ENCODE data around the gene OGFRL1.

OGFRL1 gene

GRCh38 chr6:71279740-71280139 lies 8.9 kb upstream of the OGFRL1 start:
- H3K27me3 ChIP-seq = no peaks in the 10 kb centered on the region
- H3K36me3 ChIP-seq = no peaks in the 10 kb centered on the region
- no peak for TF ChIP-seq CTCF (IDR thresholded peaks at IDR 0.05; ENCODE audit: low read depth, low read length)
- DNase-seq = no peak
- no peaks in the 10 kb centered on the region; the same call in 1 of the 2 replicates for H3K9me3 ChIP-seq
- no peak overlapping the region for H3K4me3 ChIP-seq (ENCODE audit: low read depth, low read length)
- no peaks in the 10 kb centered on the region for H3K4me1 ChIP-seq

GRCh38 chr6:71280701-71281100 lies 7.9 kb upstream of the OGFRL1 start:
- no peak overlapping the region for H3K4me3 ChIP-seq (ENCODE audit: low read depth, low read length)
- no peaks in the 10 kb centered on the region for H3K36me3 ChIP-seq
- H3K4me1 ChIP-seq = no peaks in the 10 kb centered on the region
- H3K27me3 ChIP-seq = no peaks in the 10 kb centered on the region
- TF ChIP-seq CTCF (IDR thresholded peaks at IDR 0.05; ENCODE audit: low read depth, low read length) = no peak
- DNase-seq = no peak
- no peaks in the 10 kb centered on the region; the same call in 1 of the 2 replicates for H3K9me3 ChIP-seq

DNA sequence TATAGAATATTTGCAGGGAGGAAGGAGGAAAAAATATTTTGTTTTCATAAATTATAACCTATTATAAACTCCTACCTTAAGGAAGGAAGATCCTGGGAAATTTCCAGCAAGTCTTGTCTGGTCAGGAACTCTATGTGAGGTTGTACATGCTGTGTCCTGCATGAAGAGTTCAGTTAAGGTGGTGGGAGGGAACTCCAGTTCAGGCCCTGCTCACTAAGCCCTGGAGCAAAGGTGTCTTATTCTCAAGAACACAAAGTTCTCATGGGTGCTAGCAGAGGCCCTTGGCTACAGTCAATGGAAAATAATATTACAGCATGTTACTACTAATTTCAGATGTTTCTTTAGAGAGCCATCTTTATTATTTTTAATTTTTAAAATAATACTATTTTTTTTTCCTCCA lies 3.8 kb upstream of the OGFRL1 start:
- H3K9me3 ChIP-seq = no peaks in the 10 kb centered on the region; the same call in 1 of the 2 replicates
- H3K4me1 ChIP-seq = no peaks in the 10 kb centered on the region; the same call in 1 of the 2 replicates
- no peak for DNase-seq
- no peaks in the 10 kb centered on the region for H3K36me3 ChIP-seq
- no peak overlapping the region for H3K4me3 ChIP-seq (ENCODE audit: low read depth, low read length)
- no peaks in the 10 kb centered on the region for H3K27me3 ChIP-seq
- TF ChIP-seq CTCF (IDR thresholded peaks at IDR 0.05; ENCODE audit: low read depth, low read length) = no peak

- no peaks in the 10 kb centered on the region for H3K27me3 ChIP-seq
- no peak overlapping the region for H3K4me3 ChIP-seq (ENCODE audit: low read depth, low read length)
- peaks cover 3% of the 10 kb centered on the region; the same call in 1 of the 2 replicates for H3K4me1 ChIP-seq
- H3K36me3 ChIP-seq = no peaks in the 10 kb centered on the region
- no peaks in the 10 kb centered on the region for H3K9me3 ChIP-seq
- no peak for DNase-seq
- no peak for TF ChIP-seq CTCF (IDR thresholded peaks at IDR 0.05; ENCODE audit: low read depth, low read length)
Measured at GRCh38 chr6:71287038-71287437, 1.6 kb upstream of the OGFRL1 start.

DNA sequence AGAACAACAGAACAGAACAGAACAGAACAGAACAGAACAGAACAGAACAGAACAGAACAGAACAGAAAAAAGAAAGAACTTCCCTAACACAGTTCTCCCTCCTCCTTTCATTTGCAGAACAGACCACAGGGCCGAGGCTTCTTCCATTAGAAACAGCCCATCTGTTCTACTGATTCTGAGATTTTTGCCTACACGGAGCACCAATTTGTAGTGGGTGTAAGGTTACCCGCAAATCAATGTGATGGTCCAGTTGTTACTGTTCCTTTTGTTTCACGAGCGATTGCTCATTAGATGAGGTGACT lies 734 bp upstream of the OGFRL1 start:
- Histone ChIP-seq H3K4me3 (ENCODE audit: low read depth, low read length) (peak overlapping the region; percentile 68), H3K4me1 (peaks cover 3% of the 10 kb centered on the region; the same call in 1 of the 2 replicates), H3K27me3 (no peaks in the 10 kb centered on the region), H3K36me3 (no peaks in the 10 kb centered on the region), H3K9me3 (no peaks in the 10 kb centered on the region)
- TF ChIP-seq CTCF (IDR thresholded peaks at IDR 0.05; ENCODE audit: low read depth, low read length) = no peak
- DNase-seq = no peak

DNA sequence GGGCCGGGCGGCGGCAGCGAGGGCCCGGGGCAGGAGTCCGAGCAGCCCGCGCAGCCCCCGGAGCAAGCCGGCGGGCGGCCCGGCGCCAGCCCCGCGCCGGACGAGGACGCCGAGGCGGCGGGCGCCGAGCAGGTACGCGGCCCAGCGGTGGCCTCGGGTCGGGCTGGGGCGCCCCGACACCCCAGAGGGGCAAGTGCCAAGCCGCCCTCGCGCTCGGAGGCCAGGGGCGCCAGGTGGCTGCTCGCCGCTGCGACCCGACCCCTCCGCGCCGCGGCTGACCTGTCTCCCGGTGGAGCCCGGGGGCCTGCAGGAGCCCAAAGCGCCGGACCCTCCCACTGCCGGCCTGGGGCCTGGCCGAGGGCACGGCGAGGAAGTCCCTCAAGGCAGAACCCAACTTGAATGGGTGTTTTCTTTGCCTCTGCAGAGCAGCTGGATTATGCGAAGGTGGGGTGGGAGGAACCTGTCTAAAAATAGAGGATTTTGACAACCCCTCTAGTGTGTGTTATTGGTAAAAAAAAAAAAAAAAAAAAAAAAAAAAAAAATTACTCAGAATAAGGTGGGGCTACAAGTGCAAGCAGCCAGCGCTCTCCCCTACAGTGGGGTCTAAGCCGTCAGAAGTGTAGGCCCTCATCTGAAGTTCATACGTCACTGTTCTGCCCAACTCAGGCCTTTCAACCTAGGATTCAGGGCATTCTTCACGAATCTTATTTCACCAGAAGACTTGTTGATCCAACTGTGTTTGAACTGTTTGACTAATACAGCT lies 609 bp downstream of the OGFRL1 start:
- Histone ChIP-seq H3K36me3 (peaks cover 2% of the 10 kb centered on the region), H3K27me3 (no peaks in the 10 kb centered on the region), H3K4me1 (peaks cover 3% of the 10 kb centered on the region; the same call in 1 of the 2 replicates), H3K9me3 (no peaks in the 10 kb centered on the region), H3K4me3 (ENCODE audit: low read depth, low read length) (peak overlapping the region; percentile 80)
- no peak for TF ChIP-seq CTCF (IDR thresholded peaks at IDR 0.05; ENCODE audit: low read depth, low read length)
- peak; percentile 30 for DNase-seq
